Brain microvascular endothelial cell (primary cell): ENCODE results near the gene USP37.
A peak's percentile ranks its signal among the peaks of the same experiment; 100 is the strongest.

Experiments used
- DNase-seq: peaks from one replicate; pipeline ENCODE4 v3.0.0-alpha.2; 2020
- H3K27ac ChIP-seq: fragments of 250-450 bp; sonication (Bioruptor Pico); 2 replicates; pipeline ENCODE4 v1.5.1; 2020; ENCODE audit warnings: mild to moderate bottlenecking, moderate library complexity
- H3K27me3 ChIP-seq: fragments of 250-450 bp; sonication (Bioruptor Pico); replicated peaks from 2 replicates; pipeline ENCODE4 v1.5.1; 2020; ENCODE audit warnings: mild to moderate bottlenecking
- H3K36me3 ChIP-seq: fragments of 250-450 bp; sonication (Bioruptor Pico); replicated peaks from 2 replicates; pipeline ENCODE4 v1.5.1; 2020; ENCODE audit warnings: mild to moderate bottlenecking
- H3K4me3 ChIP-seq: 2 replicates; pipeline ENCODE4 v1.5.1; 2011; ENCODE audit warnings: low read depth, mild to moderate bottlenecking, control low read depth, low read length, moderate library complexity
- in situ Hi-C: cut with HindIII; loops from 2 replicates; pipeline ENCODE4 v1.10.0; 2017; ENCODE audit warnings: low sequenced_read_pairs, low pct_ligation_motif_present
- TF ChIP-seq, protein P1 (sequence below): IDR thresholded peaks from 2 replicates; pipeline ENCODE4 v1.5.1; 2011; ENCODE audit warnings: low read depth, mild to moderate bottlenecking, moderate library complexity, low read length, control low read depth, inconsistent platforms; ENCODE audit errors: missing control alignments

The USP37 gene

GRCh38 chr2:218418717-218419458 is 149.3 kb downstream of the USP37 start, which contains the start of gene VIL1:
Gene VIL1, plus strand, starts transcription at chr2:218419123. Its CDS starts 4,656 bp downstream, at chr2:218423779.
- H3K36me3 ChIP-seq, result no peaks in the 10 kb centered on the region
- H3K27ac ChIP-seq, result no peak within 1 kb of the TSS
- TF ChIP-seq, protein P1, sequence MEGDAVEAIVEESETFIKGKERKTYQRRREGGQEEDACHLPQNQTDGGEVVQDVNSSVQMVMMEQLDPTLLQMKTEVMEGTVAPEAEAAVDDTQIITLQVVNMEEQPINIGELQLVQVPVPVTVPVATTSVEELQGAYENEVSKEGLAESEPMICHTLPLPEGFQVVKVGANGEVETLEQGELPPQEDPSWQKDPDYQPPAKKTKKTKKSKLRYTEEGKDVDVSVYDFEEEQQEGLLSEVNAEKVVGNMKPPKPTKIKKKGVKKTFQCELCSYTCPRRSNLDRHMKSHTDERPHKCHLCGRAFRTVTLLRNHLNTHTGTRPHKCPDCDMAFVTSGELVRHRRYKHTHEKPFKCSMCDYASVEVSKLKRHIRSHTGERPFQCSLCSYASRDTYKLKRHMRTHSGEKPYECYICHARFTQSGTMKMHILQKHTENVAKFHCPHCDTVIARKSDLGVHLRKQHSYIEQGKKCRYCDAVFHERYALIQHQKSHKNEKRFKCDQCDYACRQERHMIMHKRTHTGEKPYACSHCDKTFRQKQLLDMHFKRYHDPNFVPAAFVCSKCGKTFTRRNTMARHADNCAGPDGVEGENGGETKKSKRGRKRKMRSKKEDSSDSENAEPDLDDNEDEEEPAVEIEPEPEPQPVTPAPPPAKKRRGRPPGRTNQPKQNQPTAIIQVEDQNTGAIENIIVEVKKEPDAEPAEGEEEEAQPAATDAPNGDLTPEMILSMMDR, result no peak
- H3K27me3 ChIP-seq, result no peaks in the 10 kb centered on the region
- no peak for DNase-seq
- in situ Hi-C loops, result no loop called here
- H3K4me3 ChIP-seq, result no peak within 1 kb of the TSS

DNA sequence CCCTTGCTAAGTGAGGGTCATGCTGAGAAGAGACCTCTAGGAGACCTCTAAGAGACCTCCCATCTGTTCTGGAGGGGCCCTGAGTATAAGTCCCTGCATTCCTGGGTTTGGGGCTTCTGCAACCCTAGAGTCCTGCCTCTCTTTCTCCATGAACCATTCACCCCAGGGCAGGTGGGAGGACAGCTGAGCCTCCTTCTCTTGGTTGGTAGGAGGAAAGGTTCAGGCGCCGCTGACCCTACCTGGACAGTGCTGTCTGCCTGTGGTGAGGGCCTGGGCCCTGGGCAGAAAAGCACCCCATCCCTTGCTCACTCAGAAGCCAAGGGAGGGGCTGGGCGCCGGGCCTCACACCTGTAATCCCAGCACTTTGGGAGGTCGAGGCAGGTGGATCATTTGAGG is 149.8 kb downstream of the USP37 start:
- no peak overlapping the region for H3K4me3 ChIP-seq
- in situ Hi-C loops, result no loop called here
- H3K36me3 ChIP-seq, result no peaks in the 10 kb centered on the region
- DNase-seq, result no peak
- TF ChIP-seq, protein P1, result no peak
- no peak overlapping the region for H3K27ac ChIP-seq
- no peaks in the 10 kb centered on the region for H3K27me3 ChIP-seq

DNA sequence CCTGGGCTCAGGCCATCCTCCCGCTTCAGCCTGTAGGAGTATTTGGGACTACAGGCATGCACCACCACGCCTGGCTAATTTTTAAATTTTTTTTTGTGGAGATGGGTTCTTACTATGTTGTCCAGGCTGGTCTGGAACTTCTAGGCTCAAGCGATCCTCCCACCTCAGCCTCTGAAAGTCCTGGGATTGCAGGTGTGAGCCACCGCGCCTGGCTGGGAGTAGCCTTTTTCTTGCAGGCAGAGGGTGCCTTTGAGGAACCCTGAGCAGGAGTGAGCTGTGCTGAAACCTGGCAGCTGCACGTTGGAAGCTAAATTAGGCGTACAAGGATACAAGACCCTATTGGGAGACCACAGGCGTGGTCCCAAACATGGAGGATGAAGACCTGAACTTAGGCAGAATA is 160.4 kb downstream of the USP37 start:
- TF ChIP-seq, protein P1, result no peak
- H3K27ac ChIP-seq, result no peak overlapping the region

GRCh38 chr2:218406949-218407618 is 161.1 kb downstream of the USP37 start:
- DNase-seq, result peak; percentile 27
- H3K27ac ChIP-seq, result peak overlapping the region; percentile 50
- H3K27me3 ChIP-seq, result no peaks in the 10 kb centered on the region
- in situ Hi-C loops, result no loop called here
- peaks cover 18% of the 10 kb centered on the region for H3K36me3 ChIP-seq
- TF ChIP-seq, protein P1, result no peak
- peak overlapping the region; percentile 56 for H3K4me3 ChIP-seq

More for the DNA sequence above, 160.4 kb downstream of the USP37 start:
- no peaks in the 10 kb centered on the region for H3K27me3 ChIP-seq
- in situ Hi-C loops, result no loop called here
- peaks cover 12% of the 10 kb centered on the region for H3K36me3 ChIP-seq
- no peak overlapping the region for H3K4me3 ChIP-seq
- no peak for DNase-seq

GRCh38 chr2:218406209-218406948 is 161.8 kb downstream of the USP37 start:
- peak overlapping the region; percentile 50 for H3K27ac ChIP-seq
- TF ChIP-seq, protein P1, result peak; percentile 86
- H3K36me3 ChIP-seq, result peaks cover 20% of the 10 kb centered on the region
- in situ Hi-C loops, result no loop called here
- DNase-seq, result peak; percentile 89
- no peaks in the 10 kb centered on the region for H3K27me3 ChIP-seq
- H3K4me3 ChIP-seq, result peak overlapping the region; percentile 56
